ENCODE measurements around the gene ACP4. TPM values are rescaled to one million over a fixed set of nuclear protein-coding genes. Genes with fewer than 3 reads are reported as not detected.
"Not testable (repeated sequence)": the region's sequence is repeated elsewhere in the genome, so short reads cannot be mapped to it uniquely, and the experiment has no call there.

ACP4 gene
- total and polyA plus RNA-seq, 12 donors, result not detected

DNA sequence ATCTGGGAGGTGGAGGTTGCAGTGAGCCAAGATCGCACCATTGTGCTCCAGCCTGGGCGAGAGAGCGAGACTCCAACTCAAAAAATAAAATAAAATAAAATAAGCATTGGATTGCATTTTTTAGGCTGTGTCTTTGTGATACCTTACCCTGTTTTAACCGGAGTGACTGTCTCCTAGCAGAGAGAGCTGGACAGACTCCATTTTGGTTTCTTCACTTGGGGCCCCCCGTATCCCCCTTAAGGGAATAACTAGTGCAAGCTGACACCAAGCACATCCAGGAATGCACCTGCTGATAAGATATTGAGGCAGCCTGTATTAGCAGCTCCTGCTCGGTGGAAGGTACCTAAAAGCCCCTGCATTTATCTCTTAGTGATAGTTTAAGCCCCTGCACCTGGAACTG, 40.7 kb upstream of the ACP4 start:
- H3K4me3 ChIP-seq, result no peak overlapping the region
- intact Hi-C loops (cut with DNase I), result no loop called here
- H3K27me3 ChIP-seq, result peaks cover 0 to 47% (median 11%) of the 10 kb centered on the region in 7 donors
- no peak overlapping the region for H3K27ac ChIP-seq
- ATAC-seq (no peak), DNase-seq (no peak)
- H3K4me1 ChIP-seq, result no peaks in the 10 kb centered on the region
- TF ChIP-seq, protein P1, sequence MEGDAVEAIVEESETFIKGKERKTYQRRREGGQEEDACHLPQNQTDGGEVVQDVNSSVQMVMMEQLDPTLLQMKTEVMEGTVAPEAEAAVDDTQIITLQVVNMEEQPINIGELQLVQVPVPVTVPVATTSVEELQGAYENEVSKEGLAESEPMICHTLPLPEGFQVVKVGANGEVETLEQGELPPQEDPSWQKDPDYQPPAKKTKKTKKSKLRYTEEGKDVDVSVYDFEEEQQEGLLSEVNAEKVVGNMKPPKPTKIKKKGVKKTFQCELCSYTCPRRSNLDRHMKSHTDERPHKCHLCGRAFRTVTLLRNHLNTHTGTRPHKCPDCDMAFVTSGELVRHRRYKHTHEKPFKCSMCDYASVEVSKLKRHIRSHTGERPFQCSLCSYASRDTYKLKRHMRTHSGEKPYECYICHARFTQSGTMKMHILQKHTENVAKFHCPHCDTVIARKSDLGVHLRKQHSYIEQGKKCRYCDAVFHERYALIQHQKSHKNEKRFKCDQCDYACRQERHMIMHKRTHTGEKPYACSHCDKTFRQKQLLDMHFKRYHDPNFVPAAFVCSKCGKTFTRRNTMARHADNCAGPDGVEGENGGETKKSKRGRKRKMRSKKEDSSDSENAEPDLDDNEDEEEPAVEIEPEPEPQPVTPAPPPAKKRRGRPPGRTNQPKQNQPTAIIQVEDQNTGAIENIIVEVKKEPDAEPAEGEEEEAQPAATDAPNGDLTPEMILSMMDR (IDR thresholded peaks at IDR 0.05), result no peak
- no peaks in the 10 kb centered on the region for H3K36me3 ChIP-seq
- 48 to 51% methylated on average over 6 of the region's 6 CpGs for WGBS, 2 donors
- no peaks in the 10 kb centered on the region for H3K9me3 ChIP-seq

DNA sequence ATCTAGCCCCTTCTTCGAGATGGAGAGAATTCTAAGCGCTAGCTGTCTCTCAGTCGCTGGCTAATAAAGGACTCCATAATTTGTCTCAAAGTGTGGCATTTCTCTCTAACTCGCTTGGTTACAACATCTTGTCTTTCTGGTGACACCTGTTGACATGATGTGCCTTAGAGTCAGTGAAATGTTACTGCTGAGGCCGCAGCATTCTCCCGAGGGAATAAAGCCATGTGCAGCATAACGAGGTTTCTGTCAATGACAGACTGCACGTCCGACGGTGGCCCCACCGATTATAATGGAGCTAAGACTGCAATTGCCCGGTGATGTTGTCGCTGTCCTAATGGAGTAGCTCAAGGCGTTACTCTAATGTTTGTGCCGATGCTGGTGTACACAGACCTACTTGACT, 40.2 kb upstream of the ACP4 start:
- no peaks in the 10 kb centered on the region for H3K36me3 ChIP-seq
- no peaks in the 10 kb centered on the region for H3K4me1 ChIP-seq
- H3K4me3 ChIP-seq, result no peak overlapping the region
- DNase-seq, result no peak
- TF ChIP-seq, protein P1 (IDR thresholded peaks at IDR 0.05), result no peak
- H3K27me3 ChIP-seq, result peaks cover 0 to 51% (median 15%) of the 10 kb centered on the region in 7 donors
- ATAC-seq, result no peak
- 43 to 49% methylated on average over 15 of the region's 15 CpGs for WGBS, 2 donors
- no peaks in the 10 kb centered on the region for H3K9me3 ChIP-seq
- intact Hi-C loops (cut with DNase I), result no loop called here
- no peak overlapping the region for H3K27ac ChIP-seq

DNA sequence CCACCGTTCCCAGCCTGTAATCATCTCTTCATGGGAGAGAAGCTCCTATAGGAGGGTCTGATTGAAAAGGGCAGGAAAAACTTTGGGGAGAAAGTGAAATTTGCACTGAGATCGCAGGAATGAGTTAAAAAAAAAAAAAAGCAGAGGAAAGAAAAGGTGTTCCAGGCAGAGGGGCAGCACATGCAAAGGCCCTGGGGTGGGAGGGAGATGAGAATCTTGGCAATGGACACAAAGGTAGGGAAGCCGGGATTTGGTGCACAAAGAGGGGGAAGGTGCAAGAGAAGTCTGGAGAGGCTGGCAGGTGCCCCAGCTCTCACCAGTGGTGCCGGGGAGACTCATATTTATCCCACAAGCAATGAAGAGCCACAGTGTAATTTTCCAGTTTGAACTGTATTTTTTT, 36.3 kb upstream of the ACP4 start:
- TF ChIP-seq, protein P1 (IDR thresholded peaks at IDR 0.05), result no peak
- H3K4me3 ChIP-seq, result no peak overlapping the region
- intact Hi-C loops (cut with DNase I), result no loop called here
- DNase-seq, result no peak
- 74 to 81% methylated on average over 4 of the region's 4 CpGs for WGBS, 2 donors
- no peaks in the 10 kb centered on the region for H3K9me3 ChIP-seq
- no peak overlapping the region for H3K27ac ChIP-seq
- H3K4me1 ChIP-seq, result no peaks in the 10 kb centered on the region
- ATAC-seq, result no peak
- peaks cover 0 to 45% (median 17%) of the 10 kb centered on the region in 7 donors for H3K27me3 ChIP-seq
- no peaks in the 10 kb centered on the region for H3K36me3 ChIP-seq

DNA sequence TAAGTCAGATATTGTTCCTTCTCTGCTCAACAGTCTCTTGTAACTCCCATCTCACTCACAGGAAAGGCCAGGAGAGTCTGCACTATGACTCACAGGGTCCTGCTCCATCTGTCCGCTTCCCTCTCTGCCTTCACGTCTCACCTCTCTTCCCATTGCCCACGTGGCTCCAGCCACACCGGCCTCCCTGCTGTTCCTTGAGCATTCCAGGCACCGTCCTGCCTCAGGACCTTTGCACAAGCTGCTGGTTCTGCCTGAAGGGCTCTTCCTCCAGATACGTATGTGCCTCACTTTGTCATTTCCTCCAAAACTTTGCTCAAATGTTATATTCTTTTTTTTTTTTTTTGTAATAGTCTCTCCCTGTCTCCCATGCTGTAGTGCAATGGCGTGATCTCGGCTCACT, 34.0 kb upstream of the ACP4 start:
- H3K4me3 ChIP-seq; H3K9me3 ChIP-seq; H3K27ac ChIP-seq; intact Hi-C loops (cut with DNase I); H3K4me1 ChIP-seq; ATAC-seq; H3K36me3 ChIP-seq; DNase-seq: not testable (repeated sequence)
- peaks cover 0 to 31% (median 12%) of the 10 kb centered on the region in 7 donors for H3K27me3 ChIP-seq
- 63 to 66% methylated on average over 8 of the region's 8 CpGs for WGBS, 2 donors

DNA sequence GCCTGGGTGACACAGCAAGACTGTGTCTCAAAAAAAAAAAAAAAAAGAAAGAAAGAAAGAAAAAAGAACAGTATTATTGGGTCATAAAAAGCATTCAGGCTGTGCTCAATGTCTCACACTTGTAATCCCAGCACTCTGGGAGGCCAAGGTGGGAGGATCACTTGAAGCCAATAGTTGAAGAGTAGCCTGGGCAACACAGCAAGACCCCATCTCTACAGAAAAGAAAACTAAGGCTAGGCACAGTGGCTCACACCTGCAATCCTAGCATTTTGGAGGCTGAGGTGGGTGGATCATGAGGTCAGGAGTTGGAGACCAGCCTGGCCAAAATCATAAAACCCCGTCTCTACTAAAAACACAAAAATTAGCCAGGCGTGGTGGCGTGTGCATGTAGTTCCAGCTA, 32.6 kb upstream of the ACP4 start:
- intact Hi-C loops (cut with DNase I); H3K4me1 ChIP-seq; ATAC-seq; DNase-seq; H3K27ac ChIP-seq; H3K36me3 ChIP-seq; H3K9me3 ChIP-seq; H3K4me3 ChIP-seq: not testable (repeated sequence)
- peaks cover 0 to 28% (median 8%) of the 10 kb centered on the region in 7 donors for H3K27me3 ChIP-seq
- 94 to 96% methylated on average over 3 of the region's 3 CpGs for WGBS, 2 donors

DNA sequence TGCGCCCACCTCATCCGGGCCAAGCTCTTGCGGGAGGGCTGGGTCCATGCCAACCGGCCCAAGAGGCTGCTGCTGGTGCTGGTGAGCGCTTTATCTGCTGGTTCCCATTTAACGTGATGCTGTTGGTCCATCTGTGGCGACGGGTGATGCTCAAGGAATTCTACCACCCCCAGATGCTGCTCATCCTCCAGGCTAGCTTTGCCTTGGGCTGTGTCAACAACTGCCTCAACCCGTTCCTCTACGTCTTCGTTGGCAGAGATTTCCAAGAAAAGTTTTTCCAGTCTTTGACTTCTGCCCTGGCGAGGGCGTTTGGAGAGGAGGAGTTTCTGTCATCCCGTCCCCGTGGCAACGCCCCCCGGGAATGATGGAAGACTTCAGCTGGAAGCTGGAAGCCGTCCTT, 31.1 kb upstream of the ACP4 start:
- DNase-seq; H3K9me3 ChIP-seq; H3K4me1 ChIP-seq; H3K27ac ChIP-seq; intact Hi-C loops (cut with DNase I); H3K4me3 ChIP-seq; H3K36me3 ChIP-seq; ATAC-seq: not testable (repeated sequence)
- 73 to 74% methylated on average over 17 to 18 of the region's 18 CpGs for WGBS, 2 donors
- peaks cover 0 to 29% (median 9%) of the 10 kb centered on the region in 7 donors for H3K27me3 ChIP-seq
